ENCODE results near the gene FXYD6. TPM values are rescaled to one million over a fixed set of nuclear protein-coding genes. Genes with fewer than 3 reads are reported as not detected.

FXYD6 gene
- total and polyA plus RNA-seq, 2 of the 8 experiments (the other 6 are each of a cell fraction or from before 2014, with no cell fraction given): 44.6 to 117 TPM

GRCh38 chr11:117869604-117870003 lies 6.9 kb downstream of the FXYD6 start:
- H2BK120ac ChIP-seq (replicated peaks; ENCODE audit: low read depth, low read length): no peak overlapping the region
- DNase-seq (ENCODE audit: low read depth in 1 of 2, low spot score in 2 of 2): no peak
- H3K4ac ChIP-seq (replicated peaks; ENCODE audit: insufficient read length, low read depth, low read length): peak overlapping the region; percentile 36
- H4K20me1 ChIP-seq (replicated peaks in 1 of 2; ENCODE audit: control insufficient read depth in 1 of 2, insufficient read depth in 2 of 2, low read length in 2 of 2): peaks cover 8 to 13% of the 10 kb centered on the region in 2 experiments
- H3K56ac ChIP-seq (replicated peaks; ENCODE audit: insufficient read length, low read depth, low read length): no peak overlapping the region
- H3K79me2 ChIP-seq (ENCODE audit: control insufficient read depth in 1 of 2, insufficient read depth in 2 of 2, low read length in 2 of 2): peaks cover 0 to 48% of the 10 kb centered on the region in 2 experiments; a peak in 2 of 4 replicates
- peaks cover 4% of the 10 kb centered on the region; the same call in 1 of the 2 replicates for H3K23me2 ChIP-seq (ENCODE audit: low read depth, low read length)
- no peak overlapping the region for H4K91ac ChIP-seq (replicated peaks; ENCODE audit: insufficient read length, low read length)
- H3K9me3 ChIP-seq (ENCODE audit: insufficient read depth in 2 of 2, low read depth in 1 of 2, low read length in 1 of 2): no peaks in the 10 kb centered on the region
- 54% methylated on average over 4 of the region's 4 CpGs; no CpG with 5 or more reads in 1 of the 2 experiments for WGBS, 2 experiments (ENCODE audit: extremely low coverage in 1 of 2, insufficient coverage in 1 of 2, insufficient read length in 1 of 2, insufficient replicate concordance in 2 of 2, low coverage in 1 of 2, low lambda C conversion rate in 2 of 2, missing lambda C conversion rate in 1 of 2)
- no peak overlapping the region for H4K8ac ChIP-seq (ENCODE audit: extremely low read depth, insufficient read depth, low read length)
- peak overlapping the region; percentile 75; the same call in 1 of the 2 replicates for H2BK20ac ChIP-seq (ENCODE audit: low read length)
- peaks cover 11% of the 10 kb centered on the region for H3K79me1 ChIP-seq (ENCODE audit: low read depth, low read length)
- POLR2A ChIA-PET (ENCODE audit: partially characterized antibody): interaction anchor here (1.3 kb wide), 1 partner anchor 51 kb away, joined by 3 read pairs; no protein-coding TSS in a partner anchor
- 0 out of 2 replicates have a peak overlapping the region, but pooled peaks have one; percentile 40 for H2BK12ac ChIP-seq (ENCODE audit: low read depth, low read length)
- H3K27me3 ChIP-seq (replicated peaks in 1 of 4; ENCODE audit: control insufficient read depth in 3 of 4, extremely low read depth in 1 of 4, insufficient read depth in 3 of 4, low read length in 3 of 4): no peaks in the 10 kb centered on the region
- TF ChIP-seq GABPA (IDR thresholded peaks at IDR 0.05; ENCODE audit: borderline replicate concordance, insufficient read depth, low read length): no peak
- no peak for TF ChIP-seq ATF3 (IDR thresholded peaks at IDR 0.05; ENCODE audit: insufficient read depth, low read depth, low read length)
- TF ChIP-seq TAF7 (optimal IDR thresholded peaks at IDR 0.05; ENCODE audit: borderline replicate concordance, low read depth, low read length): no peak
- TF ChIP-seq ASH2L (IDR thresholded peaks at IDR 0.05; ENCODE audit: low read length): no peak
- TF ChIP-seq ATF2 (IDR thresholded peaks at IDR 0.05; ENCODE audit: low read length): no peak
- no peak for TF ChIP-seq SIX5 (IDR thresholded peaks at IDR 0.05; ENCODE audit: low read depth, low read length)
- TF ChIP-seq KDM4A (IDR thresholded peaks at IDR 0.05; ENCODE audit: low read depth, low read length, severe bottlenecking): no peak
- no peak for TF ChIP-seq RXRA (IDR thresholded peaks at IDR 0.05; ENCODE audit: insufficient read depth, low read depth, low read length)
- no peak overlapping the region for H2AFZ ChIP-seq (ENCODE audit: low read length)
- no peak overlapping the region for H4K5ac ChIP-seq (ENCODE audit: insufficient read length, low read depth, low read length)
- H3K36me3 ChIP-seq (ENCODE audit: control insufficient read depth in 2 of 4, insufficient read depth in 4 of 4, low read length in 3 of 4): no peaks in the 10 kb centered on the region
- peaks cover 3 to 27% (median 21%) of the 10 kb centered on the region in 4 experiments for H3K4me1 ChIP-seq (replicated peaks in 1 of 4; ENCODE audit: control insufficient read depth in 3 of 4, insufficient read depth in 4 of 4, low read length in 3 of 4)
- H3K4me3 ChIP-seq (ENCODE audit: extremely low read depth in 1 of 4, insufficient read depth in 2 of 4, low read depth in 3 of 4, low read length in 4 of 4): no peak overlapping the region
- CTCF ChIA-PET (ENCODE audit: partially characterized antibody): interaction anchor here (1.1 to 1.6 kb wide), 3 partner anchors 9 to 50 kb away, joined by 3 to 4 read pairs (median 3); no protein-coding TSS in a partner anchor
- no peak overlapping the region for H2AK5ac ChIP-seq (ENCODE audit: low read depth, low read length)
- H3K23ac ChIP-seq (ENCODE audit: insufficient read length): no peak overlapping the region
- H3K18ac ChIP-seq (ENCODE audit: extremely low read depth, low read length): no peak overlapping the region
- 0 out of 2 replicates have a peak overlapping the region, but pooled peaks have one; percentile 73 for H2BK15ac ChIP-seq (ENCODE audit: low read length)
- no peak for FAIRE-seq
- no peak overlapping the region for H3K27ac ChIP-seq (ENCODE audit: low read depth, low read length)
- H3K9ac ChIP-seq (replicated peaks in 1 of 4; ENCODE audit: extremely low read depth in 1 of 4, low read depth in 3 of 4, low read length in 3 of 4): no peak overlapping the region
- H3K14ac ChIP-seq (ENCODE audit: insufficient read length): no peak overlapping the region
- H2BK5ac ChIP-seq (ENCODE audit: low read depth, low read length): 0 out of 2 replicates have a peak overlapping the region, but pooled peaks have one; percentile 7
- H3K4me2 ChIP-seq (ENCODE audit: insufficient read depth in 1 of 2, low read depth in 2 of 2, low read length in 2 of 2): 0 out of 4 replicates have a peak overlapping the region, but pooled peaks of 1 of the 2 experiments have one; percentile 9
